Upper lobe of left lung (tissue), 6 donors: ENCODE measurements around the gene RGL1. TPM values are rescaled to one million over a fixed set of nuclear protein-coding genes. Genes with fewer than 3 reads are reported as not detected.
A peak's percentile ranks its signal among the peaks of the same experiment; 100 is the strongest.

Experiments
- ATAC-seq, 2 donors: fragments of 200-7000 bp; cut with Tn5 transposase; one replicate each; pipeline ENCODE4 v1.9.1; 2022; ENCODE audit warnings: mild to moderate bottlenecking in 2 of 2, moderate library complexity in 2 of 2; ENCODE audit not compliant: low FRiP score in 2 of 2
- DNase-seq, 2 donors: peaks; one replicate each; pipeline ENCODE4 v3.0.0-alpha.2; 2019 to 2020
- H3K27ac ChIP-seq, 4 donors: fragments of 200-600 bp; sonication (generic); one replicate each; pipeline ENCODE4 v1.5.1; 2016 to 2019
- H3K27me3 ChIP-seq, 4 donors: fragments of 200-600 bp; sonication (generic); one replicate each; pipeline ENCODE4 v1.5.1; 2017 to 2019
- H3K36me3 ChIP-seq, 4 donors: fragments of 200-600 bp; sonication (generic); one replicate each; pipeline ENCODE4 v1.5.1; 2016 to 2019
- H3K4me1 ChIP-seq, 4 donors: fragments of 200-600 bp; sonication (generic); one replicate each; pipeline ENCODE4 v1.5.1; 2018 to 2019
- H3K4me3 ChIP-seq, 4 donors: fragments of 200-600 bp; sonication (generic); one replicate each; pipeline ENCODE4 v1.5.1; 2017 to 2019; ENCODE audit warnings: mild to moderate bottlenecking in 2 of 4, moderate library complexity in 1 of 4
- H3K9me3 ChIP-seq, 4 donors: fragments of 200-600 bp; sonication (generic); one replicate each; pipeline ENCODE4 v1.5.1; 2018 to 2019
- CTCF ChIP-seq, 6 experiments: fragments of 450-650 bp in 4 of 6; fragments of 200-600 bp in 2 of 6; sonication (generic) in 2 of 6; IDR thresholded peaks; one replicate each; pipeline ENCODE4 v1.5.1; 2016 to 2019; ENCODE audit warnings: antibody characterized with exemption in 6 of 6
- EP300 ChIP-seq, 4 donors: sonication (generic); formaldehyde crosslinking; IDR thresholded peaks; one replicate each; pipeline ENCODE4 v1.5.1; 2017; ENCODE audit warnings: antibody characterized with exemption in 4 of 4, control low read depth in 2 of 4
- POLR2A ChIP-seq, 4 donors: fragments of 450-650 bp; IDR thresholded peaks; one replicate each; pipeline ENCODE4 v1.5.1; 2016 to 2017; ENCODE audit warnings: antibody characterized with exemption in 4 of 4, mild to moderate bottlenecking in 2 of 4
- POLR2AphosphoS5 ChIP-seq, 2 donors: sonication (generic); formaldehyde crosslinking; IDR thresholded peaks; one replicate each; pipeline ENCODE4 v1.5.1; 2017; ENCODE audit warnings: antibody characterized with exemption in 2 of 2
- WGBS, 2 donors: methylation state at CpG; one replicate each; pipeline ENCODE4 v1.1.5; 2017 to 2018; 5-methylcytosine and 5-hydroxymethylcytosine counted together
- total RNA-seq, 6 donors: library from RNA; depleted of rRNA in 4 of 6; stranded (reverse); fragments of >200 nt in 4 of 6; gene quantifications; one replicate each; pipeline versions ENCODE4 v1.1.0 to v1.2.1, GENCODE V29; 2016 to 2021
- donor health status: DM: no; HTN: no; CAD: no; lungs with moderate emphysema.
- donor health status: DM: no; HTN: yes; CAD: no; lungs with severe emphysema.

RGL1 gene
- total RNA-seq, 6 donors from 2014 or later, result 24.1 to 38.9 (median 26.7) TPM

GRCh38 chr1:183911285-183911684, 106.4 kb downstream of the RGL1 start:
- Histone ChIP-seq H3K27me3 (no peaks in the 10 kb centered on the region), H3K4me3 (no peak overlapping the region), H3K36me3 (peaks cover 9 to 64% (median 32%) of the 10 kb centered on the region in 4 donors), H3K4me1 (peaks cover 21 to 27% (median 22%) of the 10 kb centered on the region in 4 donors), H3K9me3 (no peaks in the 10 kb centered on the region), H3K27ac (no peak overlapping the region)
- DNase-seq (no peak), ATAC-seq (peak in 1 of 2 donors; percentile 37)
- TF ChIP-seq EP300 (IDR thresholded peaks at IDR 0.05) (no peak), CTCF (IDR thresholded peaks at IDR 0.05) (no peak), POLR2AphosphoS5 (IDR thresholded peaks at IDR 0.05) (no peak), POLR2A (IDR thresholded peaks at IDR 0.05) (no peak)
- 58 to 73% methylated on average over 2 of the region's 2 CpGs for WGBS, 2 donors

GRCh38 chr1:183912265-183912886, 107.5 kb downstream of the RGL1 start:
- Histone ChIP-seq H3K9me3 (no peaks in the 10 kb centered on the region), H3K4me3 (no peak overlapping the region), H3K27me3 (no peaks in the 10 kb centered on the region), H3K4me1 (peaks cover 21 to 29% (median 22%) of the 10 kb centered on the region in 4 donors), H3K27ac (no peak overlapping the region), H3K36me3 (peaks cover 9 to 65% (median 29%) of the 10 kb centered on the region in 4 donors)
- ATAC-seq, result no peak
- WGBS, 2 donors, result 93 to 98% methylated on average over 5 of the region's 5 CpGs
- TF ChIP-seq CTCF (IDR thresholded peaks at IDR 0.05) (no peak), POLR2A (IDR thresholded peaks at IDR 0.05) (no peak), EP300 (IDR thresholded peaks at IDR 0.05) (no peak), POLR2AphosphoS5 (IDR thresholded peaks at IDR 0.05) (no peak)
- DNase-seq, result no peak

- no peaks in the 10 kb centered on the region for H3K9me3 ChIP-seq
- peaks cover 21 to 29% (median 22%) of the 10 kb centered on the region in 4 donors for H3K4me1 ChIP-seq
- WGBS, 2 donors, result 93 to 95% methylated on average over 3 of the region's 3 CpGs
- H3K36me3 ChIP-seq, result peaks cover under 1 to 65% (median 28%) of the 10 kb centered on the region in 4 donors
- no peaks in the 10 kb centered on the region for H3K27me3 ChIP-seq
- ATAC-seq, result no peak
- DNase-seq, result no peak
- TF ChIP-seq POLR2AphosphoS5 (IDR thresholded peaks at IDR 0.05) (no peak), POLR2A (IDR thresholded peaks at IDR 0.05) (no peak), EP300 (IDR thresholded peaks at IDR 0.05) (no peak)
- H3K27ac ChIP-seq, result peak overlapping the region in 3 of 4 donors; percentile 19 to 48 (median 26)
- no peak overlapping the region for H3K4me3 ChIP-seq
Measured at GRCh38 chr1:183913567-183913993, 108.7 kb downstream of the RGL1 start.

- Histone ChIP-seq H3K27me3 (no peaks in the 10 kb centered on the region), H3K9me3 (no peaks in the 10 kb centered on the region), H3K27ac (peak overlapping the region in 2 of 4 donors; percentile 19 to 48), H3K4me3 (no peak overlapping the region), H3K36me3 (peaks cover 2 to 61% (median 25%) of the 10 kb centered on the region in 4 donors), H3K4me1 (peaks cover 21 to 29% (median 22%) of the 10 kb centered on the region in 4 donors)
- TF ChIP-seq CTCF (IDR thresholded peaks at IDR 0.05) (no peak), EP300 (IDR thresholded peaks at IDR 0.05) (no peak), POLR2A (IDR thresholded peaks at IDR 0.05) (no peak), POLR2AphosphoS5 (IDR thresholded peaks at IDR 0.05) (no peak)
- DNase-seq (peak in 1 of 2 donors; percentile 73), ATAC-seq (peak; percentile 40 to 45)
- 13 to 14% methylated on average over 3 of the region's 3 CpGs for WGBS, 2 donors
Measured at GRCh38 chr1:183914276-183914675, 109.4 kb downstream of the RGL1 start.

- Histone ChIP-seq H3K4me3 (no peak overlapping the region), H3K9me3 (no peaks in the 10 kb centered on the region), H3K27ac (peak overlapping the region in 2 of 4 donors; percentile 19 to 67), H3K27me3 (no peaks in the 10 kb centered on the region), H3K4me1 (peaks cover 21 to 29% (median 22%) of the 10 kb centered on the region in 4 donors), H3K36me3 (peaks cover 8 to 61% (median 25%) of the 10 kb centered on the region in 4 donors)
- TF ChIP-seq EP300 (IDR thresholded peaks at IDR 0.05) (no peak), POLR2AphosphoS5 (IDR thresholded peaks at IDR 0.05) (no peak), POLR2A (IDR thresholded peaks at IDR 0.05) (no peak), CTCF (IDR thresholded peaks at IDR 0.05) (no peak)
- DNase-seq (no peak), ATAC-seq (no peak)
Measured at GRCh38 chr1:183914891-183915290, 110.0 kb downstream of the RGL1 start.
